IPS DF 19.7 (cell line): ENCODE data around the gene CCDC81.

ENCODE experiments used
- DNase-seq: peaks from one replicate; pipeline ENCODE4 v3.0.0-alpha.2; 2013; ENCODE audit warnings: low read depth, low spot score

The CCDC81 gene

DNA sequence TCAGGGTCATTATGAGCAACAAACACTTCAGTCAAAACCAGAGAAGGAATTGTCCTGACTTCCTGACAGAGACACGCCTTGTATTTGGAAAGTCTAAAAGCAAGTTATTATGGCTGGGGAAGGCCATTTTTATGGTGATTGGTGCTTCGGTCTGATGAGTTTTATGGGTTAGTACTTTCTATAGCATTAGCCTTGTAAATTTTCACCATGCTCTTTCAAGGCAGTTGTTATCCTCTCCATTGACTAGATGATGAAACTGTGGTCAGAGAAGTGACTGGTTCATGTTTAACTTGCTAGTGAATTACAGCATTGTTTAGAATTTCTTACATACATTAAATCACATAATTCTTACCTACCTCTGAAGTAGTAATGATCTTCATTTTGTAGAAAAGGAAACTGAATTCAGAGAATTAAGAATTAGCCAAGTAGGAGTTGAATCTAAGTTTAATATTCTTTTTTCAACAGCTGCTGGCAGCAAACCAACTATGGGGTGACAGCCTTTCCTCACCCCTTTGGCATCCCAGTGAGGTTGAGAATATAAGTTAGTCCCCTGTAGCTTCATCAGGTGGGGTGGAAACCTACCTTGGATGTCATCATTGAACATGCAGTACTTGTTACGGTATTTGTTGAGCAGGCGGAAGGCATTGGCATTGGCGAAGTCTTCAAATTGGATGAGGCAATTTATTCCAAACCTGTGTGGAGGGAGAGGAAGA lies 90.0 kb downstream of the CCDC81 start:
- DNase-seq = no peak

DNA sequence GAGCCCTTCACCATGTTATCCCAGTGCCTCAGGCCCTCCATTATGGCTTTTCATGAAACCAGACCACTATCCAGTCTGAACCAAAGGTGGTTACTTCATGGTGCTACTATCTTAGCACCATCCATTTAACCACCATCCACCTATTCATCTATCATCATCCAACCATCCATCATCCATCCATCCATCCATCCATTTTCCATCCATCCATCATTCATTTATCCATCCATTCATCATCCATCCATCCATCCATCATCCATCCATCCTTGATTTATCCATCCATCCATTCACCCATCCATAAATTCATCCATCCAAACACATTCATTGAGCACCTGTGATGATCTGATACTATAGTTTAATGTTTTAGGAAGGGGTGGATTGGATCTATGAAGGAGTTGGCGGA lies 93.5 kb downstream of the CCDC81 start:
- no peak for DNase-seq

DNA sequence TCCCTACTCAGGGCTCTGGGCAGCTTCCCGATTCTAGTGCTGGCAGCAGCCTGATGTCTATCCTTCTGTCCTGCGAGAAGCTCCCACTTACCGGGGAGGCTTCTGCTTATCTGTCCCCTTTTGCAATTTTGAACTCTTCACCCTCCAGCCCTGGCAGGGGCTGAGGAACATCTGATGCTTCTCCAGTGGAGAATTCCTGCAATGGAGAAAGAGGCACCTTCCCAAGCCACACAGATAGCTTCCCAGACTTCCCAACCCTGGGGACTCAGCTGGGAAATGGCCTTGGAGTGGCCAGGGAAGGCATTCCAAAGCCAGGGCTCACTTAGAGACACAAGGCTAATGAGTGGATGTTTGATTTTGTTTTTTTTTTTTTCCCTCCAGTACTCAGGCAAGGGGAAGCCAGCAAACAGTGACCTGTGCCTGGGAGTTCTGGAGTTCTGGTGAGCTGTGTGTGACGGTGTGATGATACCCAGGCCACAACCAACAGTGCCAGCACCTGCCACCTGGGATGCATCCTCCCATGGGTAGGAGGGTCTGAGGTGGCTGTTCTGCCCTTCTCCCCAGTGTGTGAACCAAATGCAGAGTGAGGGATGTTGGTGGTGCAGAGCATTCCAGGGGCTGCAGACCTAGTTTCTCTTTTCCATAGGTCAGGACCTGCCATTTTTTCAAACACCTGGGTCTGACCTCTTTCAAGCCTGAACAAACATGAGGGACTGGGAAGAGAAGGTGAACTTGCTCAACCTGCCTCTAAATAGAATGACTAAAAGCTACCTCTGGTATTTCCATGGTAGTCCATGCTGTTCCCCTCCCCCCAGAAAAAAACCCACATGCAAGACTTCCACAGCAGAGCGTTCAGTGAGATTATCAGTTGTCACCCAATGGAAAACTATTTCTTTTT lies 95.1 kb downstream of the CCDC81 start:
- no peak for DNase-seq
